Calu3 (cell line): ENCODE results near the gene SPATA31C1. TPM values are rescaled to one million over a fixed set of nuclear protein-coding genes. Genes with fewer than 3 reads are reported as not detected.

ENCODE experiments used
- BruUV-seq: library from RNA; stranded (reverse); fragments of 400-500 nt; replicated peaks from 2 replicates; lab custom pipeline; 2021; lab: Mats Ljungman, UMichigan
- CTCF ChIA-PET: fragments of 300-600 bp; sonication (Branson Sonifier 250); formaldehyde crosslinking; loops from one replicate; lab custom pipeline; 2022; ENCODE audit warnings: antibody characterized with exemption; lab: Charles Lee
- DNase-seq: peaks from one replicate; pipeline ENCODE4 v3.0.0; 2022
- H3K27ac Mint-ChIP-seq: one replicate; pipeline ENCODE4 v1.8.0; 2022; ENCODE audit warnings: mixed read lengths; ENCODE audit not compliant: unreplicated experiment
- H3K27me3 Mint-ChIP-seq: one replicate; pipeline ENCODE4 v1.8.0; 2022; ENCODE audit warnings: mixed read lengths; ENCODE audit not compliant: unreplicated experiment
- H3K36me3 Mint-ChIP-seq: one replicate; pipeline ENCODE4 v1.8.0; 2022; ENCODE audit warnings: mild to moderate bottlenecking, moderate library complexity, mixed read lengths; ENCODE audit not compliant: insufficient read depth, unreplicated experiment
- H3K4me1 Mint-ChIP-seq: one replicate; pipeline ENCODE4 v1.8.0; 2022; ENCODE audit warnings: mild to moderate bottlenecking, low read depth, mixed read lengths; ENCODE audit not compliant: unreplicated experiment
- H3K4me3 Mint-ChIP-seq: one replicate; pipeline ENCODE4 v1.8.0; 2022; ENCODE audit warnings: mild to moderate bottlenecking, low read depth, moderate library complexity, mixed read lengths; ENCODE audit not compliant: unreplicated experiment
- H3K9me3 Mint-ChIP-seq: one replicate; pipeline ENCODE4 v1.8.0; 2022; ENCODE audit warnings: low read depth, mixed read lengths; ENCODE audit not compliant: unreplicated experiment
- intact Hi-C: fragments of 100-400 bp; cut with micrococcal nuclease; formaldehyde crosslinking; loops from one replicate; pipeline ENCODE4 v1.10.0; 2022; ENCODE audit not compliant: unreplicated experiment
- total RNA-seq: library from RNA; stranded (reverse); gene quantifications from 2 replicates; pipeline ENCODE4 v1.2.3, GENCODE V29; 2022
- TF ChIP-seq, protein P1 (sequence below): fragments of 200-600 bp; IDR thresholded peaks from one replicate; pipeline ENCODE4 v1.8.0; 2022; ENCODE audit warnings: antibody characterized with exemption; ENCODE audit not compliant: unreplicated experiment

The SPATA31C1 gene
- total RNA-seq, 1 experiment from 2014 or later: not detected

DNA sequence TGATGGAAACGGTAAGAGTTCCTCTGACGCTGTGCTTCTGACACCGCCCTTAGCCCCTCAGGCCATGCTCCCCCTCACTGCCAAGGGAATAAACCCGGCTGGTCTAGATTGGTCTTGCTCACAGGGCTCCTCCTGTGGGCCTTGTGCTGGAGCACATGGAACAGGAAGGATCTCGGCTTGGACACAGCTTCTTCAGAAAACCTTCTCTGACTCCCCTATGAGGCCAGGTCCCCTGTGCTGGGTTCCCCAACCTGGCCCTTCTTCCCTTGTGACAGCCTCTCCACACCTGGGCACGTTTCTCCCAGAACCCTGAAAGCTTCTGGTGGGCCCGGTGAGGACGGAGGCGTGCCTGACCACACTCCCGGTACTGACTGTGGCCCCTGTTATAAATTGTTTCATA lies 26.9 kb upstream of the SPATA31C1 start:
- Mint-ChIP-seq H3K27me3 (no peaks in the 10 kb centered on the region), H3K27ac (no peak overlapping the region), H3K9me3 (no peaks in the 10 kb centered on the region), H3K36me3 (no peaks in the 10 kb centered on the region), H3K4me3 (no peak overlapping the region), H3K4me1 (no peaks in the 10 kb centered on the region)
- BruUV-seq: no TSS peak
- TF ChIP-seq, protein P1, sequence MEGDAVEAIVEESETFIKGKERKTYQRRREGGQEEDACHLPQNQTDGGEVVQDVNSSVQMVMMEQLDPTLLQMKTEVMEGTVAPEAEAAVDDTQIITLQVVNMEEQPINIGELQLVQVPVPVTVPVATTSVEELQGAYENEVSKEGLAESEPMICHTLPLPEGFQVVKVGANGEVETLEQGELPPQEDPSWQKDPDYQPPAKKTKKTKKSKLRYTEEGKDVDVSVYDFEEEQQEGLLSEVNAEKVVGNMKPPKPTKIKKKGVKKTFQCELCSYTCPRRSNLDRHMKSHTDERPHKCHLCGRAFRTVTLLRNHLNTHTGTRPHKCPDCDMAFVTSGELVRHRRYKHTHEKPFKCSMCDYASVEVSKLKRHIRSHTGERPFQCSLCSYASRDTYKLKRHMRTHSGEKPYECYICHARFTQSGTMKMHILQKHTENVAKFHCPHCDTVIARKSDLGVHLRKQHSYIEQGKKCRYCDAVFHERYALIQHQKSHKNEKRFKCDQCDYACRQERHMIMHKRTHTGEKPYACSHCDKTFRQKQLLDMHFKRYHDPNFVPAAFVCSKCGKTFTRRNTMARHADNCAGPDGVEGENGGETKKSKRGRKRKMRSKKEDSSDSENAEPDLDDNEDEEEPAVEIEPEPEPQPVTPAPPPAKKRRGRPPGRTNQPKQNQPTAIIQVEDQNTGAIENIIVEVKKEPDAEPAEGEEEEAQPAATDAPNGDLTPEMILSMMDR: no peak
- intact Hi-C loops: no loop called here
- CTCF ChIA-PET: no interaction called here
- DNase-seq: no peak

DNA sequence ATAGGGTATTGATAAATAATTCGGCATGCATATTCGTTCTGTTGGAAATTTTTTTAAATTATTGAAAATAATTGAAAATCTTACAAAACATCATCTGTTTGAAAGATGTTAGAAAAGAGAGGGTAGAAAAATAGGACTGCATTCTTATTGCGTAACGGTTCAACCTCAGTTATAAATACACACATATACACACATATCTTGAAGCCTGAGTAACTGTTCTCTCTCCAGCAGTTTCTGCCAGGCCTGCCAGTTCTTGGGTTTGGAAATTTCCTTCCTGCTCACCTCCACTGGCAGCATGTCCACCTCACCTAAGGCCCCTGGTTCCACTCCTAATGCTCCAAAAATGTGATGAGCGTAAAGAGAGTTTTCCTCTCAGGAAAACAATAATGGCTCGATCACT lies 26.0 kb upstream of the SPATA31C1 start:
- DNase-seq: no peak
- no peaks in the 10 kb centered on the region for H3K9me3 Mint-ChIP-seq
- no peaks in the 10 kb centered on the region for H3K4me1 Mint-ChIP-seq
- intact Hi-C loops: no loop called here
- BruUV-seq: no TSS peak
- H3K27ac Mint-ChIP-seq: no peak overlapping the region
- CTCF ChIA-PET: no interaction called here
- TF ChIP-seq, protein P1: no peak
- no peak overlapping the region for H3K4me3 Mint-ChIP-seq
- no peaks in the 10 kb centered on the region for H3K27me3 Mint-ChIP-seq
- no peaks in the 10 kb centered on the region for H3K36me3 Mint-ChIP-seq

DNA sequence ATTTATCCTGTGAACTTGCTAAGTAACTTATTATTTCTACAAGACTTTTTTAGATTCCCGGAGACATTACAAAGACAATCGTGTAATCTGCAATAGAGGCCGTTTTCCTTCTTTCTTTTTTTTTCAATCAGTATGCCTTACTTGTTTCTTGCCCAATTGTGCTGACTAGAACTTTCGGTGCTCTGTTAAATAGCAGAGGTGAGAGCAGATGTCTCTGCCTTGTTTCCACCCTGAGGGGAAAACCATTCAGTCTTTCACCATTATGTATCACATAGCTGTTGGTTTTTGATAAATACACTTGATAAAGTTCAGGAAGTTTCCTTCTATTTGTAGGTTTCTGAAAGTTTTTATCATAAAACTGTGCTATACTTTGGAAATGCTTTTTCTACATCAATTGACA lies 24.8 kb upstream of the SPATA31C1 start:
- no TSS peak for BruUV-seq
- Mint-ChIP-seq H3K27me3 (no peaks in the 10 kb centered on the region), H3K36me3 (no peaks in the 10 kb centered on the region), H3K4me3 (no peak overlapping the region), H3K4me1 (no peaks in the 10 kb centered on the region), H3K27ac (no peak overlapping the region), H3K9me3 (no peaks in the 10 kb centered on the region)
- CTCF ChIA-PET: no interaction called here
- no peak for DNase-seq
- TF ChIP-seq, protein P1: no peak
- intact Hi-C loops: no loop called here

DNA sequence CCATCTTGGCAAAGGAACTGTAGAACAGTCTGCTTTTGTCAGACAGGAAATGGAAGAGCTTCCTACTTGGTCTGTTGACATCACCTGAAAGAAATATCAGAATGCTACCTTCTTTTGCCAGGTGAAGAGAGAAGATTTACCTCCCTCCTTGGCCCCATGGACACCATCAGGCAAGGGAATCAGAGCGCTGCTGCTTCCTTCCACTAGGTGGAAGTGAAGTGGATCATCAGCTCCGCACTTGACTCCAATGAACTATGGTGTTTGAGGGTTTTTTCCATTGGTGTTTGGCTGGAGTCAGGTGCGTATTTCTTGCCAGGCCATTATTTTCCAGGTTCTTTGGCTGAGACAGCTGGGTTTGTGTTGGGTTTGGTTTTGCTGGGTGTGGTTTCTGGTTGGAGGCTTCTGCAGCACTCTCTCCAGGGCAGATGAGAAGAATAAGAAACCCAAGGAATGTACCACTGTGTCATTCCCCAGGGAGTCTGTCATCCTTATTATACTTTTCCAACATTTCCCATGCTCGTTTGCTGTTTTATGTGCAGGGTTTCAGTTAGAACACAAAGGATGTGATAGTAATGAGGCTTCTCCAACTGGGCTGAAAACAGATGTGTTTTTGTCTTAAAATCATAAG lies 22.6 kb upstream of the SPATA31C1 start:
- TF ChIP-seq, protein P1: no peak
- no peak for DNase-seq
- Mint-ChIP-seq H3K36me3 (no peaks in the 10 kb centered on the region), H3K4me1 (no peaks in the 10 kb centered on the region), H3K27ac (no peak overlapping the region), H3K9me3 (no peaks in the 10 kb centered on the region), H3K4me3 (no peak overlapping the region), H3K27me3 (no peaks in the 10 kb centered on the region)
- CTCF ChIA-PET: no interaction called here
- no TSS peak for BruUV-seq
- intact Hi-C loops: no loop called here
